Kidney (tissue), 14 donors: ENCODE measurements around the gene AK2. TPM values are rescaled to one million over a fixed set of nuclear protein-coding genes. Genes with fewer than 3 reads are reported as not detected.

Experiments used
- DNase-seq, 5 donors: peaks; one replicate each; pipeline ENCODE4 v3.0.0-alpha.2; 2013 to 2020
- FAIRE-seq: peaks from 2 replicates; lab custom pipeline; 2012; peaks lifted over from hg19 to GRCh38; lab: Jason Lieb, UNC
- H3K27ac ChIP-seq, 2 donors: one replicate each; pipeline ENCODE4 v1.7.0; 2013; ENCODE audit warnings: low read depth in 2 of 2, low read length in 2 of 2, inconsistent platforms in 1 of 2
- H3K27me3 ChIP-seq: one replicate; pipeline ENCODE4 v1.7.1; 2013; ENCODE audit warnings: low read length, inconsistent platforms; ENCODE audit not compliant: control insufficient read depth, insufficient read depth
- H3K36me3 ChIP-seq, 3 donors: one replicate each; pipeline versions ENCODE4 v1.7.0 to v1.7.1; 2013; ENCODE audit warnings: low read length in 3 of 3, control low read depth in 1 of 3, inconsistent platforms in 1 of 3; ENCODE audit not compliant: insufficient read depth in 3 of 3, control insufficient read depth in 2 of 3
- H3K4me1 ChIP-seq, 3 donors: one replicate each; pipeline versions ENCODE4 v1.7.0 to v1.7.1; 2013; ENCODE audit warnings: low read length in 3 of 3, inconsistent platforms in 1 of 3, low read depth in 1 of 3; ENCODE audit not compliant: control insufficient read depth in 2 of 3, insufficient read depth in 2 of 3
- H3K4me3 ChIP-seq, 3 donors: one replicate each; pipeline versions ENCODE4 v1.7.0 to v1.8.1; 2013; ENCODE audit warnings: low read length in 3 of 3, control low read depth in 1 of 3, inconsistent platforms in 1 of 3
- H3K9ac ChIP-seq, 3 donors: one replicate each; pipeline versions ENCODE4 v1.7.0 to v1.7.1; 2013; ENCODE audit warnings: low read length in 3 of 3, control low read depth in 1 of 3, inconsistent platforms in 1 of 3
- H3K9me3 ChIP-seq, 3 donors: one replicate each; pipeline versions ENCODE4 v1.7.0 to v1.7.1; 2013; ENCODE audit warnings: low read length in 3 of 3, control low read depth in 1 of 3, inconsistent platforms in 1 of 3; ENCODE audit not compliant: control insufficient read depth in 2 of 3, insufficient read depth in 1 of 3
- intact Hi-C: fragments of 100-400 bp; cut with DNase I; formaldehyde crosslinking; loops from one replicate; pipeline ENCODE4 v1.11.1; 2022
- polyA plus RNA-seq: library from polyadenylated mRNA; stranded (reverse); fragments of 350-450 nt; fragmentation: Illumina TruSeq; extraction: RNeasy Lipid Tissue Mini Kit (QIAGEN cat#74804); gene quantifications from one replicate; pipeline ENCODE4 v1.2.3, GENCODE V29; 2014; ENCODE audit warnings: low read depth, low replicate concordance; ENCODE audit not compliant: insufficient read depth
- total RNA-seq: library from RNA; stranded (reverse); fragmentation: NEBNext Ultra II Directional; extraction: Animal tissue kit (Norgen Biotek cat#: 25700); gene quantifications from one replicate; pipeline ENCODE4 v1.2.1, GENCODE V29; 2021
- TF ChIP-seq, protein P1 (sequence below): IDR thresholded peaks from 3 replicates; pipeline ENCODE4 v1.5.1; 2012; ENCODE audit warnings: mild to moderate bottlenecking, moderate library complexity, borderline replicate concordance; ENCODE audit not compliant: insufficient read depth; ENCODE audit errors: extremely low read depth
- donor health status: control.
- donor health status: control.
- donor health status: control.
- donor health status: control.
- donor health status: control.
- donor health status: DM: yes; HTN: yes; CAD: no.
- donor health status: Normal renal cell carcinoma (clear cell type).

The AK2 gene
- total and polyA plus RNA-seq, 2 donors from 2014 or later: 172 to 334 TPM

DNA sequence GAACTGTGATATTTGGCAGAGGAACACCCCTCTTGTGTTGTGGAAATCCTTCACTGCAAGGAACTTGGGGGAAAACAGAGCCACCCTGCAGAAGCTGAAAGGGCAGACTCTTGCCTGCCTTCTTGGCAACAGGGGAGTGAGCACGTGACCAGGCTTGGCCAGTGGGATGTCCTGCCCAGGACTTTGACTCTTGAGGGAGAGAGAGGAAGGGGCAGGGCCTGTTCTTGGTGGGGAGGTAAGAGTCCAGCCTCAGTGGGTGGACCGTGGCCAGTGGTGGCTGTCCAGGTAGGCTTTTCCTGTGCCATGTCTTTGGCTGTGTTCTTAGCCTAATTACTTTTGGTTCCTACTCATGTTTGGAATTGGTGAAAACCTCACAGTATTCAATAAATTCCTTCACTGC lies 8.6 kb upstream of the AK2 start:
- no peak overlapping the region for H3K9ac ChIP-seq
- H3K27me3 ChIP-seq: no peaks in the 10 kb centered on the region
- peak overlapping the region in 2 of 3 donors; percentile 13 to 31 for H3K4me3 ChIP-seq
- no peaks in the 10 kb centered on the region for H3K9me3 ChIP-seq
- no peak for FAIRE-seq
- peaks cover 0 to 6% (median 3%) of the 10 kb centered on the region in 3 donors for H3K4me1 ChIP-seq
- intact Hi-C loops: no loop called here
- DNase-seq: no peak
- H3K27ac ChIP-seq: no peak overlapping the region
- TF ChIP-seq, protein P1, sequence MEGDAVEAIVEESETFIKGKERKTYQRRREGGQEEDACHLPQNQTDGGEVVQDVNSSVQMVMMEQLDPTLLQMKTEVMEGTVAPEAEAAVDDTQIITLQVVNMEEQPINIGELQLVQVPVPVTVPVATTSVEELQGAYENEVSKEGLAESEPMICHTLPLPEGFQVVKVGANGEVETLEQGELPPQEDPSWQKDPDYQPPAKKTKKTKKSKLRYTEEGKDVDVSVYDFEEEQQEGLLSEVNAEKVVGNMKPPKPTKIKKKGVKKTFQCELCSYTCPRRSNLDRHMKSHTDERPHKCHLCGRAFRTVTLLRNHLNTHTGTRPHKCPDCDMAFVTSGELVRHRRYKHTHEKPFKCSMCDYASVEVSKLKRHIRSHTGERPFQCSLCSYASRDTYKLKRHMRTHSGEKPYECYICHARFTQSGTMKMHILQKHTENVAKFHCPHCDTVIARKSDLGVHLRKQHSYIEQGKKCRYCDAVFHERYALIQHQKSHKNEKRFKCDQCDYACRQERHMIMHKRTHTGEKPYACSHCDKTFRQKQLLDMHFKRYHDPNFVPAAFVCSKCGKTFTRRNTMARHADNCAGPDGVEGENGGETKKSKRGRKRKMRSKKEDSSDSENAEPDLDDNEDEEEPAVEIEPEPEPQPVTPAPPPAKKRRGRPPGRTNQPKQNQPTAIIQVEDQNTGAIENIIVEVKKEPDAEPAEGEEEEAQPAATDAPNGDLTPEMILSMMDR: no peak
- no peaks in the 10 kb centered on the region for H3K36me3 ChIP-seq

DNA sequence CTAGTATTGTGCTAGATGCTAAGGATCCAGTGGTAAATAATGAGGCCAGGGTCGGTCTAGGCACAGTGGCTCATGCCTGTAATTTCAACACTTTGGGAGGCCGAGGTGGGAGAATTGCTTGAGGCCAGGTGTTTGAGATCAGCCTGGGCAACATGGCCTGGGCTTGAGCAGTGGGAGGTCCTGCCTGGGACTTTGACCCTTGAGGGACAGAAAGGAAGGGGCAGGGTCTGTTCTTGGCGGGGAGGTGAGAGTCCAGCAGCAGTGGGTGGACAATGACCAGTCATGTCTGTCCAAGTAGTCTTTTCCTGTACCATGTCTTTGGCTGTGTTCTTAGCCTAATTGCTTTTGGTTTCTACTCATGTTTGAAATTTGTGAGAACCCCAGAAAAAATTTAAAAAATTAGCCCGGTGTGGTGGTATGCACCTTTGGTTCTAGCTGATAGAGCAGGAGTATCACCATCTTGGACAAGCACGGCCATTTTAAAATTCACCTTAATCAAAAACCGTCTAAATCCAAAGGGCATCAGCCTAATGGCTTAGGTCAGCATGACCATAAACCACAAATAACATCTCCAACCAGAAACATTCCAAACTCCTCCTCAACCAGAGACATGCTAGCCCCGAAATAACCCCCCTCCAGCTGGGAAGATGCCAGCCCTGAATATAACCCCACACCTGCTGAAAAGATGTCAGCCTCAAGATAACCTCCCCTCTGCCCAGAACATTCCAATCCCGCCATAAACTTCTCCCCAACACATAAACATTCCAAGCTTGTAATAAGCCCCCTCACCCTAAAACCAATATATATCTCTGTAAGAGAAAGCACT lies 6.8 kb upstream of the AK2 start:
- Histone ChIP-seq H3K4me1 (peaks cover 0 to 6% (median 3%) of the 10 kb centered on the region in 3 donors), H3K9ac (no peak overlapping the region), H3K9me3 (no peaks in the 10 kb centered on the region), H3K36me3 (no peaks in the 10 kb centered on the region), H3K4me3 (no peak overlapping the region), H3K27me3 (no peaks in the 10 kb centered on the region), H3K27ac (no peak overlapping the region)
- peak in 1 of 5 donors; percentile 55 for DNase-seq
- intact Hi-C loops: no loop called here
- TF ChIP-seq, protein P1: no peak
- no peak for FAIRE-seq

DNA sequence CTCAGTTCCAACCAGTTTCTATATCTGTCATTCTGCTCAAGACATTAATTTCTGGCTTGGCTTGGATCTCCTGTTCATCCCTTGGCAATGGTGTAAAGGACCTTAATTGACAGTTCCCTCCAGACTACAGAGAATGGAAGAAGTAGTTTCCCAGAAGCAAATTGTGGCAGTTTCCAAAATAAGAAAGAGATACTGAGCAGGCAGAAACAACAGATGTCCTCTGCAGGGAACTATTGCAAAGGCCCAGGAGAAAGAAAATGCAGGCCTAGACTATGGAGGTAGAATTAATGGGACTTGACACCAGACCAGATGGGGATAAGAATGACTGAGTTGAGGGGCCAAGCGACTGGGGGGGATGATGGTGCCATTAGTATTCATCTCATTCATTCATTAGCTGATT lies 6.1 kb upstream of the AK2 start:
- no peak overlapping the region for H3K27ac ChIP-seq
- no peak overlapping the region for H3K4me3 ChIP-seq
- TF ChIP-seq, protein P1: no peak
- no peak for DNase-seq
- no peaks in the 10 kb centered on the region for H3K27me3 ChIP-seq
- intact Hi-C loops: no loop called here
- peaks cover 0 to 6% (median 3%) of the 10 kb centered on the region in 3 donors for H3K4me1 ChIP-seq
- no peaks in the 10 kb centered on the region for H3K9me3 ChIP-seq
- no peak for FAIRE-seq
- no peaks in the 10 kb centered on the region for H3K36me3 ChIP-seq
- H3K9ac ChIP-seq: no peak overlapping the region
